NCI-H2171 (cell line): ENCODE measurements around the gene TSPAN8.
"Not testable (repeated sequence)": the region's sequence is repeated elsewhere in the genome, so short reads cannot be mapped to it uniquely, and the experiment has no call there.

ENCODE experiments used
- DNase-seq: peaks from one replicate; lab custom pipeline; 2025; lab: John Stamatoyannopoulos, UW

The TSPAN8 gene

DNA sequence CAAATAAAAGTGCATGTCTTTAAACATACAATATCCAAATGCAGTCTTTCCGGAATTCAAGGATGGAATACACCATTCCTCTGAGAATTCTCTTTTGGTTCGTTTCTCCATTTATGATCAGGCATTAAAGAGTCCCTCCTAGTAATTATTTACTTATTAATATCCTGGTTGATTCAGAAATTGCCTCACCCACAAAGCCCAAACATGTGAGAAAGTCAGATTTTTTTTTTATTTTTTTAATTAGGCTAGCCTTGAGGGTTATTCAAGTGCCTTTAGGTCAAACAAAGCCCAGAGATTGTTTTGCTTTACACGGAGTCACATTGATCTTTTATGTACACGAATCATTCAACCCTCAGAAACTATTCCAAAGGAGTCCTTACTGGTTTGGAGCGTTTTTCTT is 6.4 kb upstream of the TSPAN8 start:
- DNase-seq, result no peak

- DNase-seq, result no peak
Measured at GRCh38 chr12:71162832-71163763, 5.3 kb upstream of the TSPAN8 start.

- no peak for DNase-seq
Measured at GRCh38 chr12:71161591-71161990, 3.8 kb upstream of the TSPAN8 start.

- DNase-seq, result no peak
Measured at GRCh38 chr12:71160585-71160984, 2.8 kb upstream of the TSPAN8 start.

- no peak for DNase-seq
Measured at GRCh38 chr12:71159878-71160277, 2.1 kb upstream of the TSPAN8 start.

DNA sequence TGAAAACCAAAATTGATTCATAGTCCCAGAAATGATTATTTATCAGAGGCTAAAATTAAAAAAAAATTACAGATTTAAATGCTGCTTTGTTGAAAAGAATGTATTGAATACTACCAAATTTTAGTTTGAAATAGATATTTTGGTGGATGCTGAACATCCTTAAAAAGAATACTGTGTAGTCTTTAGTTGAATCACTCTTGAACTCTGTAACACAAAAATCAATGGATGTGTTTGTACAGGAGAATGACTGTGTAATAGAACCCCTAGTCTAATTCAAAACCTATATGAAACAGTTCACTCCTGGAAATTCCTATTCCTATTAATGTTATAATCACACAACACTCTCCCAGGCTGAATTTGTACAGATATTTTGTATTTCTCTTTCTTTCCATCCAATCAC is 1.5 kb upstream of the TSPAN8 start:
- DNase-seq, result no peak

DNA sequence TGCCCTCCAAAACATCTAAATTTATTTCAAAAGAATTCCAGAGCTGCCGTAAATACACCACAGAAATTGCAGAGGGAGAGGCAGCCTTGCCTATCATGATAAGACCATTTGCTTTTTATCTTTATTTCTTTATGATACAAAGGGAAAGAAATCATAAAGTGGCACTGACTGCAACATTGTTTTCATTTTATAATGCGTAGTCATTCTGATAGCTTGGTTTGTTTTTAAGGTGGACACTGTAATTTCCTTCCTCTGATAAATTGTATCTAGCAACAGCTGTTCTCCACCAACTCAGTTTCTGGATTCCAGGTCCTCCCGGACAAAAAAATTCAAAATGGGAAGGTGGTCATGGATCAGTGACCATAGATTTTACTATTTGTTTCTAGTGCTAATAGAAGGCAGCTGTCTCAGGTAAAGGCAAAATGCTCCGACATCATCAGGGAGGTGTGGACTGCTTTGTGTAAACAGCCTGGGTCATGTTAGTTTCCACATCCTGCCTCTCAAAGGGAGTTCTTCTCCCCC is 623 bp upstream of the TSPAN8 start:
- no peak for DNase-seq

DNA sequence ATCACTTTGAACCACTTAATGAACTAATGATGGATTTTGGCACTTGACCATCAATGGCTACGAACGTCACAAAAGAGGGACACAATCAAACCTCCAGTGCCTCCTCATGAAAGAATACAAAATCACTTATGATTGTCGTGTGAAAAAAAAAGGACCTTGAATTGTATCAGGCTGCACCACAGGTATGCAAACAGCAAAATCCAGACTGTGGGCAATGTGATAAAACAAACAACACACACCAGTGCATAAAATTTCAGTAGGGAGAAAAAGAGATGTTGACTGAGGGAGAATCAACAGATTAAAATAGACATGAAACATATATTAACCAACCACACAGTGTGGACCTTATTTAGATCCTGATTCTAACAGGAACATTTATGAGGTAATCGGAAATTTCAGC is 2.6 kb downstream of the TSPAN8 start:
- DNase-seq, result no peak

DNA sequence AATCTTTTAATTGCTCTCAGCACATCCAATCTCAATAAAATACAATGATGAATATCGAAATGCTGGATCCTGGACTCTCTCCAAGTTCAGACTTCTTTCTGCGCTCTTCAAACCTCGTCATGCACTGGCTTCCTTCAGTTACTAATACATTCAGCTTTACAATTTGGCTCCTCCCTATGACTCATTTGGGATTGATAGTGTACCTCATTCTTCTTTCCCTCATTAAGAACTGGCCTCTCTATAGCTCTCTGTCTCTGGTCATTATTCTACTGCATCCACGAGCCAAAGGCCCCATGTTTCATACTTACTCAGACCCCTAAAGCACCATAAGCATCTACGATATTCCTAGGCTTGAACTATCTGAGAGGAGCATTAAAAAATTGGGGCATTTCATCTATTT is 4.9 kb downstream of the TSPAN8 start:
- DNase-seq, result no peak

DNA sequence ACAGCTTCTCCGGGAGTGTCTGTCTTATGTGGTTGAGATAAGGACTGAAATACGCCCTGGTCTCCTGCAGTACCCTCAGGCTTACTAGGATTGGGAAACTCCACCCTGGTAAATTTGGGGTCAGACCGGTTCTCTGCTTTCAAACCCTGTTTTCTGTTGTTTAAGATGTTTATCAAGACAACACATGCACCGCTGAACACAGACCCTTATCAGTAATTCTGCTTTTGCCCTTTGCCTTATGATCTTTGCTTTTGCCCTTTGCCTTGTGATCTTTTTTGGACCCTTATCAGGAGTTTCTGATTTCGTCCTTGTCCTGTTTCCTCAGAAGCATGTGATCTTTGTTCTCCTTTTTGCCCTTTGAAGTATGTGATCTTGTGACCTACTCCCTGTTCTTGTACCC is 7.8 kb downstream of the TSPAN8 start:
- not testable (repeated sequence) for DNase-seq

DNA sequence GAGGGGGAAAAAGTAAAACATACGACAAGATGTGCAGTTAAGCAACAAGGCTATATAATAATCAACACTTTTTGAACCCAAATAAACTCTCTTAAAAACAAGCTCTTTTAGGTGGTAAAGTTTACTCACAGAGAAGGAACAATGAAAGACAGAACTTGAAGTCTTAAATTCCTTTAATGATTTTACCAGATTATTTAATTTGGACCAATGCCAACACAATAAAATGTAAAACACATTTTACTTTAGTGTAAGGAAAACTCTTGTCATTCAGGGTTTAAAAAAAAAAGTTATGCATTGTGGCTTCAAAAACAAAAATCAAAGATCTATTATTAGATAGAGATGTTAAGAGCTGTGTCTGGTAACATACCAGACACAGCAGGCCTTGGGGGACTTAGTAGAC is 13.1 kb downstream of the TSPAN8 start:
- DNase-seq, result no peak

DNA sequence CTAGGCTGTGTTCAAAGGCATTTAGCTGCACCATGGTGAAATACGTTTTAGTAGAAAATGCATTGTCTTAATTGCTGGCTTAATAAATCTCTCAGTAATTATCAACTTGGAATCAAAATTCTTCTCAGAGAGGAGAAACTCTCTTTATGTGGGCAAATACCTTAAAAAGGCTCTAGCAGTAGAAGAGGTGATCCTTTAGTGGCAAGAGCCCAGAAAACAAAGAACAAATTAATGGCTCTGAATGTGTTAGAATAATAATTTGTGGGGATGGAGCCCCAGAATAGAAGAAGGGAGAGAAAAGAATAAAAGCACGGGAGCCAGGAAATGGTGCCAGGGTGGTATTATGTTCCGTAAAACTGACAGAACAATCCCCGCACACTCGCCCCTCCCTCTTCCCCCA is 14.8 kb downstream of the TSPAN8 start:
- no peak for DNase-seq

GRCh38 chr12:71142016-71142415 is 15.8 kb downstream of the TSPAN8 start:
- no peak for DNase-seq

DNA sequence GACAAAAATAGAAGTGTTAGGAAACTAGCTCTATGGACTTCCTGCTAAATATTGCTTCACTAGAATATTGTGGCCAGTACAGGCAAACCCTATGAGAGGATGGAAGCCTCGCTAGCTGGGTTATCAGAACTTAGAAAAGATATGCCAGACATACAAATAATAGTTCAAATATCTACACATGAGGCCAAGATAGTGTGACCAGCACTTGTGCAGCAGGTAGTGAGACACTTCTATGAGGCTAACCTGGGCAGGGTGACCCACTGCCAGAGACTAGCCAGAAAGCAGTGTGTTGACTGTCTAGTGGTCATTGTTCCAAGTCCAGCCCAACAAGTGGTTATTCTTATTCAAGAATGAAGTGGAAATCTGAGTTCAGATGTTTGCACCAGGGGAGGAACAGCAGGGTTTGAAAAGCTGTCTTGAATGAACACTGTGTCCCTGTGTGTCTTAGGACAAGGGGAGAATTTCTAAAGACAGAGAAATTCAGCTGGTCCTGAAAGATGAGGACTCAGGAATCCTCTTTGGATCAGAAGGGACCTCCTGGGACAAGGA is 16.3 kb downstream of the TSPAN8 start:
- DNase-seq, result no peak

DNA sequence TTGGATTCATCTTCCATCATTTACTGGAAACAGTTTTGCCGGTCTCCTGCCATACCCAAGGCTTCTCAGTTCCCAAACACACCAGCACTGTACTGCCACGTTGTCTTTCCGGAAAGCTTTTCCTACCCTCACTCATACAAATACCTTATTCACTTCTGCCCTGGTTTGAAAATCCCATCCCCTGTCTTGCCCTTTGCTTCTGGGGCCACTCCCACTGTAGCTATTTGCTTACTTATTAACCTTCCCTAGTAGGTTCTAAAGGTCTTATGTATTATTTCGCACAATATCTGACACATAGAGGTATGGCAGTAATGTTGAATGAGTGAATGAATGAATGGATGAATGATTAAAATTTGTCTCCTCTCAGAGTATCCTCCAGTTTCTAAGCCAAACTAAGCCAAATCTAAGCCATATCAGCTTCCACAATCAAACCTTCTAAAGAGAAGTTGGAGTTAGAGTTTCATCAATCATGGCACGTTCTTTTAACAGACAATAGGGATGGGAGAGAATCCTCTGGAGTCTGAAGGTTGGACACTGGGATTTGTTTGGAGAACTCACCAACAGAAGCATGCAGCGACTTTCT is 18.6 kb downstream of the TSPAN8 start:
- DNase-seq, result no peak

DNA sequence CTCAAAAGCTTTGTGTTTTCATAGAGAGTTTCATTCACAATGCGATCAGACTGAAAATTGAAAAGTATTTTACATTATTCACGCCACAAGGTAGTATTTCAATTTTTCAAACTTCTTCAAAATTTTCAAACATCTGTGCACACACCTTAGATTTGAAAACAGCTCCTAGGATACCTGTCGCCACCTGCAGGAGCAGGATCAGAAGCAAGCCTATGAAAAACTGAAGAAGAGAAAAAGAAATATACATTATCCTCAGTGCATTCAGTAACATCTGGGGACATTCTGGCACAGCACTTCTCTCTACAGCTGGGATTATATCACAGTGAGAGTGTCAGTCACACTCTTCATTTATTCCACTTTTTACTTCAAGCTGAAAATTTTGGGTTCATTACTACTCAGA is 19.8 kb downstream of the TSPAN8 start:
- DNase-seq, result no peak

GRCh38 chr12:71135812-71136176 is 22.0 kb downstream of the TSPAN8 start:
- DNase-seq, result no peak

GRCh38 chr12:71135077-71135811 is 22.6 kb downstream of the TSPAN8 start:
- DNase-seq, result no peak

DNA sequence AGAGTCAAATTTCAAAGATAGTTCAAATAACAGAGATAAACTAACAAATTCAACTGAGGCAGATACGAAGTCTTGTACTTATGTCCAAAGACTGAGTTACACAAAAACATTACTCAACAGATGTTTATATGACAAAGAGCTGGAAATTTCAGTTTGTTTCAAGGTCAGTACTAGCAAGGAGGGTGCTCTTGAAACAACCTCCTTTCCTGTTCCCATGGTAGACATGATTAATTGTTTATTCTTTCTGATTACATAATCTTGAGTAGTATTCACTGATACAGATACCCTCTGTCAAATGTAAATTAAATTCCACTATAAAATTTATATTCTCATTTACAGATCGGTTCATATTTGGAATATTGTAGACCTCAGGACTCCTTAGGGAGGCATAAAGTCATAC is 23.4 kb downstream of the TSPAN8 start:
- DNase-seq, result no peak

GRCh38 chr12:71130521-71131069 is 27.2 kb downstream of the TSPAN8 start:
- DNase-seq, result no peak

- DNase-seq, result no peak
Measured at GRCh38 chr12:71129364-71129763, 28.4 kb downstream of the TSPAN8 start.

DNA sequence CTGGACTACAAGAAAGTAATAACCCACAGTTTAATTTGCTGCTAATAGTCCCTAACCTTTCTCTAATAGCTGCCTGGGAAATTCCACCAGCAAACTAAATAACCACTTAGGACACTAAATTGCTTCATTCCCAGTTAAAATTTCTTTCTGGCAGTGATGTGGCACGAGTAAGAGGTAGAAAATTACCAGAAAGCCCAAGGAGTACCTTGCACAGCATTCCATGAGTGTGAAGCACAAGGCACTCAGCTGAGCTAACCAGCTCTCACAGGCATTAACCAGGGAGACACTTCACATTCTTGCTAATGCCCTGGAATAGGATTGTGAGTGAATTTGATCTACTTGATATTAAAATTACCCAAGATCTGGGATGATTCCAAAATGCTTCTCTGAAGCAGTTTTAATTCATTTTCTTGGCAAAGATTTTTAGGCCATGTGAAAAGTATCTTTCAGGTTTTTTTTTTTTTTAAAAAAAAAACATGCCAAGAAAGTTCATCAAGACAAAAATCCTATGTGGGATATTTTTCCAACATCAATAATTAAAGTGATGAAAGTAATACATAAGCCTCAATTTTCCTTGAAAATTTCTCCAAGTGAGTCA is 29.5 kb downstream of the TSPAN8 start:
- DNase-seq, result no peak
